PC-9 (cell line): ENCODE results near the gene CENPA.

Experiments
- EZH2 ChIP-seq: fragments of 200-600 bp; sonication (generic); IDR thresholded peaks from 2 replicates; pipeline ENCODE4 v1.8.0; 2017; ENCODE audit warnings: antibody characterized with exemption, low read depth
- TF ChIP-seq, protein P1 (sequence below): fragments of 200-600 bp; sonication (generic); conservative IDR thresholded peaks from 2 replicates; pipeline ENCODE4 v1.6.1; 2017; ENCODE audit warnings: mixed run types, antibody characterized with exemption, mild to moderate bottlenecking, moderate library complexity

DNA sequence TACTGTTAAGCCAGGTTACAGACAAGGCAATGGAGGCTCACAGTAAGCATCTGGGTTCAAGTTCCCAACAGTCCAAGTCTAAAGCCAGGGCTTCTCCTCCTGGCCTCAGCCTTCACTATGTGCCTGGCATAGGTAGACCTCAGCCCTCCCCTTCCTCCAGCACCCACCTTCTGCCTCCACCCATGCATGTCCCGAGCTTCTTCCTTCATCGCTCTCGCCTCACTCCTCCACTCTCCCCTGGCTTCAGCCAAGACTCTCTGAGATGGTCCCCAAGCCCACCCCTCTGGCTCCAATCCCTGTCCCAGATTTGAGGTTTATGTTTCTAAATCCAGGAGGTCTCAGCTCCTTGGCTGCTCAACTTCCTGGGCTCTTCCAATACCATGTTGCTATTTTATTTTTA is 26.9 kb downstream of the CENPA start:
- TF ChIP-seq, protein P1, sequence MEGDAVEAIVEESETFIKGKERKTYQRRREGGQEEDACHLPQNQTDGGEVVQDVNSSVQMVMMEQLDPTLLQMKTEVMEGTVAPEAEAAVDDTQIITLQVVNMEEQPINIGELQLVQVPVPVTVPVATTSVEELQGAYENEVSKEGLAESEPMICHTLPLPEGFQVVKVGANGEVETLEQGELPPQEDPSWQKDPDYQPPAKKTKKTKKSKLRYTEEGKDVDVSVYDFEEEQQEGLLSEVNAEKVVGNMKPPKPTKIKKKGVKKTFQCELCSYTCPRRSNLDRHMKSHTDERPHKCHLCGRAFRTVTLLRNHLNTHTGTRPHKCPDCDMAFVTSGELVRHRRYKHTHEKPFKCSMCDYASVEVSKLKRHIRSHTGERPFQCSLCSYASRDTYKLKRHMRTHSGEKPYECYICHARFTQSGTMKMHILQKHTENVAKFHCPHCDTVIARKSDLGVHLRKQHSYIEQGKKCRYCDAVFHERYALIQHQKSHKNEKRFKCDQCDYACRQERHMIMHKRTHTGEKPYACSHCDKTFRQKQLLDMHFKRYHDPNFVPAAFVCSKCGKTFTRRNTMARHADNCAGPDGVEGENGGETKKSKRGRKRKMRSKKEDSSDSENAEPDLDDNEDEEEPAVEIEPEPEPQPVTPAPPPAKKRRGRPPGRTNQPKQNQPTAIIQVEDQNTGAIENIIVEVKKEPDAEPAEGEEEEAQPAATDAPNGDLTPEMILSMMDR, result no peak
- no peak for TF ChIP-seq EZH2
